GM12878 (cell line): ENCODE data around the gene LRP1B. TPM values are rescaled to one million over a fixed set of nuclear protein-coding genes. Genes with fewer than 3 reads are reported as not detected.

Source experiments
- ATAC-seq: fragments of 200-7000 bp; cut with Tn5 transposase; 3 replicates; pipeline ENCODE4 v1.9.1; 2020; ENCODE audit warnings: mild to moderate bottlenecking, moderate library complexity
- BruUV-seq: library from RNA; stranded (reverse); fragments of 400-500 nt; replicated peaks from 2 replicates; lab custom pipeline; 2021; lab: Mats Ljungman, UMichigan
- CTCF ChIA-PET: fragments of 300-600 bp; sonication (Branson Sonifier 250); formaldehyde crosslinking; extraction: SDS; loops from one replicate; lab custom pipeline; 2021; ENCODE audit warnings: inconsistent platforms; lab: Yijun Ruan, JAX
- POLR2A ChIA-PET: fragments of 350-600 bp; formaldehyde crosslinking; extraction: SDS; loops from one replicate; lab custom pipeline; 2021; ENCODE audit warnings: inconsistent platforms; lab: Charles Lee
- RAD21 ChIA-PET: fragments of 300-600 bp; sonication (Branson Sonifier 250); formaldehyde crosslinking; loops from one replicate; lab custom pipeline; 2023; ENCODE audit warnings: antibody characterized with exemption; ENCODE audit not compliant: unreplicated experiment; lab: Charles Lee
- SMC1A ChIA-PET: fragments of 300-600 bp; sonication (Branson Sonifier 250); formaldehyde crosslinking; loops from one replicate; lab custom pipeline; 2023; ENCODE audit not compliant: unreplicated experiment, uncharacterized antibody; lab: Charles Lee
- DNase-seq: peaks from one replicate; pipeline ENCODE4 v3.0.0-alpha.2; 2011; ENCODE audit warnings: low read depth, low spot score
- FAIRE-seq: peaks from 3 replicates; lab custom pipeline; 2011; peaks lifted over from hg19 to GRCh38; lab: Jason Lieb, UNC
- H2AFZ ChIP-seq: 2 replicates; pipeline ENCODE4 v1.6.0; 2011; ENCODE audit warnings: low read depth, low read length, control low read depth; ENCODE audit not compliant: control insufficient read depth
- H3K27ac ChIP-seq: 2 replicates; pipeline ENCODE4 v1.5.1; 2011; ENCODE audit warnings: control low read depth; ENCODE audit not compliant: control insufficient read depth, insufficient read depth
- H3K27me3 ChIP-seq, 2 experiments: replicated peaks in 1 of 2; 2 replicates each; pipeline versions ENCODE4 v1.6.0 to v1.6.1; 2011; ENCODE audit warnings: low read length in 1 of 2; ENCODE audit not compliant: control insufficient read depth in 2 of 2, insufficient read depth in 2 of 2
- H3K36me3 ChIP-seq, 2 experiments: 2 replicates each; pipeline ENCODE4 v1.5.1; 2011; ENCODE audit warnings: low read length in 1 of 2; ENCODE audit not compliant: control insufficient read depth in 2 of 2, insufficient read depth in 2 of 2
- H3K4me1 ChIP-seq: 2 replicates; pipeline ENCODE4 v1.6.1; 2011; ENCODE audit warnings: mild to moderate bottlenecking, low read length, moderate library complexity, mixed read lengths; ENCODE audit not compliant: control insufficient read depth, insufficient read depth
- H3K4me2 ChIP-seq: 2 replicates; pipeline ENCODE4 v1.6.0; 2011; ENCODE audit warnings: control low read depth; ENCODE audit not compliant: control insufficient read depth, insufficient read depth
- H3K4me3 ChIP-seq: fragments of 200-600 bp; sonication (generic); 2 replicates; pipeline ENCODE4 v1.5.1; 2016
- H3K79me2 ChIP-seq: 2 replicates; pipeline ENCODE4 v1.6.0; 2011; ENCODE audit warnings: low read length; ENCODE audit not compliant: control insufficient read depth, insufficient read depth
- H3K9ac ChIP-seq: 2 replicates; pipeline ENCODE4 v1.8.0; 2011; ENCODE audit warnings: low read length, control low read depth, mixed read lengths; ENCODE audit not compliant: control insufficient read depth, insufficient read depth
- H3K9me3 ChIP-seq: replicated peaks from 3 replicates; pipeline ENCODE4 v1.5.1; 2011; ENCODE audit warnings: mild to moderate bottlenecking, low read length; ENCODE audit not compliant: control insufficient read depth, insufficient read depth
- H4K20me1 ChIP-seq: 2 replicates; pipeline ENCODE4 v1.6.0; 2011; ENCODE audit not compliant: control insufficient read depth, insufficient read depth
- FOXM1 ChIP-seq: IDR thresholded peaks from 2 replicates; pipeline ENCODE4 v1.6.1; 2012; ENCODE audit warnings: low read depth, mild to moderate bottlenecking, inconsistent platforms, low read length, moderate library complexity
- IRF4 ChIP-seq: IDR thresholded peaks from 2 replicates; pipeline ENCODE4 v1.6.1; 2011; ENCODE audit warnings: low read depth, low read length
- KAT2A ChIP-seq: conservative IDR thresholded peaks from 2 replicates; pipeline ENCODE4 v1.6.1; 2011; ENCODE audit warnings: low read depth, low read length; ENCODE audit not compliant: control insufficient read depth
- MTA3 ChIP-seq: IDR thresholded peaks from 2 replicates; pipeline ENCODE4 v1.6.1; 2012; ENCODE audit warnings: low read length, inconsistent platforms, borderline replicate concordance
- POLR2AphosphoS5 ChIP-seq: IDR thresholded peaks from 2 replicates; pipeline ENCODE4 v1.6.1; 2011; ENCODE audit warnings: mild to moderate bottlenecking, low read length, inconsistent platforms
- SRF ChIP-seq, 2 experiments: IDR thresholded peaks; 2 replicates each; pipeline ENCODE4 v1.6.1; 2011; ENCODE audit warnings: low read depth in 2 of 2, low read length in 2 of 2, mild to moderate bottlenecking in 1 of 2, moderate library complexity in 1 of 2
- TAF1 ChIP-seq: IDR thresholded peaks from 2 replicates; pipeline ENCODE4 v1.6.1; 2011; ENCODE audit warnings: mild to moderate bottlenecking, low read depth, low read length, borderline replicate concordance
- WGBS: methylation state at CpG from one replicate; pipeline ENCODE4 v1.1.6; 2016; ENCODE audit warnings: low lambda C conversion rate; ENCODE audit not compliant: insufficient replicate concordance, insufficient coverage; ENCODE audit errors: missing lambda C conversion rate; 5-methylcytosine and 5-hydroxymethylcytosine counted together
- in situ Hi-C: fragments of 300-500 bp; cut with MboI; formaldehyde crosslinking; loops from 9 replicates; pipeline ENCODE4 v1.14.3; 2018; ENCODE audit warnings: mixed read lengths
- intact Hi-C: fragments of 100-400 bp; cut with micrococcal nuclease; formaldehyde crosslinking; loops from one replicate; pipeline ENCODE4 v1.14.2; 2022; ENCODE audit not compliant: unreplicated experiment
- polyA plus RNA-seq, 11 experiments: library from polyadenylated mRNA; depleted of rRNA in 4 of 11; unstranded in 6 of 11; stranded (reverse) in 5 of 11; fragments of >200 nt; fragmentation: Nextera tagmentation in 4 of 11; fragmentation: Illumina TruSeq in 1 of 11; extraction: Ambion mirVana in 4 of 11; extraction: Trizol in 1 of 11; gene quantifications; 1 replicate in 1 of 11; 2 replicates in 10 of 11; pipeline versions ENCODE4 v1.2.1 to v1.2.3, GENCODE V29; 2011 to 2016; ENCODE audit warnings: inconsistent platforms in 2 of 11, missing spikeins in 2 of 11, low read depth in 1 of 11
- total RNA-seq, 4 experiments: library from RNA; depleted of rRNA in 3 of 4; stranded (reverse); fragments of >200 nt in 3 of 4; fragmentation: Illumina TruSeq in 1 of 4; extraction: Trizol in 1 of 4; gene quantifications; 2 replicates each; pipeline versions ENCODE4 v1.2.1 to v1.2.3, GENCODE V29; 2013 to 2021
- TF ChIP-seq, protein P1 (sequence below): IDR thresholded peaks from 2 replicates; pipeline ENCODE4 v1.6.1; 2012; ENCODE audit warnings: low read depth, low read length, improper control_type of control experiment
- TF ChIP-seq, protein P2 (sequence below): fragments of 150-350 bp; IDR thresholded peaks from 2 replicates; pipeline ENCODE4 v1.6.1; 2014; ENCODE audit warnings: mild to moderate bottlenecking, low read depth, low read length
- TF ChIP-seq, protein P3 (sequence below): fragments of 450-650 bp; IDR thresholded peaks from 2 replicates; pipeline ENCODE4 v1.6.1; 2018; ENCODE audit warnings: mild to moderate bottlenecking, low read depth, moderate library complexity; ENCODE audit not compliant: partially characterized antibody

Gene LRP1B
- total and polyA plus RNA-seq, 10 of the 15 experiments (the other 5 are each of a cell fraction or from before 2014, with no cell fraction given): under 0.01 to 0.06 (median 0.03) TPM; not detected in 5

DNA sequence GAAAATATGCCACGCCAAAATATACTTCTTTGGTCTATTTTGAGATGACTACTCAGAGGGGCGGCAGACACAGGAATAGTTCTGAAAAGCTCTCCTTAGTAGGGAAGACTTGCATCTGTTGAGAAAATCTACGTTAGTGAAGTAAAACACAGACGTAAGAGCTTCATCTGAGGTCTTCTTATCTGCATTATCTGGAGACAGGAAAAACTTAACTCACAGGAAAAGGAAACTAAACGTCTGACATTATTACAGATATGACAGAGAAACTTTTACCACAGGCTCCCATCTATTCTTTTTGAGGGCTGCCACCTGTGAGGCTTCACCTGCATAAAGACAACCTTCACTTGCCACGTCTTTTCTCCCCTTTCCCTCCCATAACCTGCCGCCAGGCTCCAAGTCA lies 1295.7 kb downstream of the LRP1B start:
- CTCF ChIA-PET: no interaction called here

DNA sequence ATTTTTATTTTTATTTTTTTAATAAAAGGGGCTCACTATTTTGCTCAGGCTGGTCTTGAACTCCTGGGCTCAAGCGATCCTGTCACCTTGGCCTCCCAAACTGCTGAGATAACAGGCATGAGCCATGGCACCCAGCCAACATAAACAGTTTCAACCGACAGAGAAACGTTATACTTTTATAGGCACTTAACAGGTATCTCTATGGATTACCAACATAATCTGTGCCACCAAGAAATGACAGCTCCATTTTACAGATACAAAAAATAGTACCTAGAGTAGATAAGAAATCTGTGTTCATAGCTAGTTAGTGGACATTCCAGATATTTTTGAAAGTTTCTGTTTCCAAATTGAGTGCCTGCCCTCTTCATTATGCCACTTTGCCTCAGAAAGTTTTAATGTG lies 1316.7 kb downstream of the LRP1B start:
- H4K20me1 ChIP-seq: no peaks in the 10 kb centered on the region
- RAD21 ChIA-PET: no interaction called here
- ATAC-seq (no peak), DNase-seq (no peak), FAIRE-seq (no peak)
- H3K27ac ChIP-seq: no peak overlapping the region
- no TSS peak for BruUV-seq
- no peaks in the 10 kb centered on the region for H3K9me3 ChIP-seq
- POLR2A ChIA-PET: no interaction called here
- intact Hi-C loops (no loop called here), in situ Hi-C loops (no loop called here)
- 17% methylated on average over 3 of the region's 3 CpGs for WGBS
- no peak overlapping the region for H3K9ac ChIP-seq
- no peak overlapping the region for H2AFZ ChIP-seq
- H3K79me2 ChIP-seq: no peaks in the 10 kb centered on the region
- SMC1A ChIA-PET: interaction anchor here (1.1 to 1.3 kb wide), 2 partner anchors 10 to 42 kb away, joined by 3 to 4 read pairs; no protein-coding TSS in a partner anchor
- no peaks in the 10 kb centered on the region for H3K27me3 ChIP-seq
- TF ChIP-seq, protein P1, sequence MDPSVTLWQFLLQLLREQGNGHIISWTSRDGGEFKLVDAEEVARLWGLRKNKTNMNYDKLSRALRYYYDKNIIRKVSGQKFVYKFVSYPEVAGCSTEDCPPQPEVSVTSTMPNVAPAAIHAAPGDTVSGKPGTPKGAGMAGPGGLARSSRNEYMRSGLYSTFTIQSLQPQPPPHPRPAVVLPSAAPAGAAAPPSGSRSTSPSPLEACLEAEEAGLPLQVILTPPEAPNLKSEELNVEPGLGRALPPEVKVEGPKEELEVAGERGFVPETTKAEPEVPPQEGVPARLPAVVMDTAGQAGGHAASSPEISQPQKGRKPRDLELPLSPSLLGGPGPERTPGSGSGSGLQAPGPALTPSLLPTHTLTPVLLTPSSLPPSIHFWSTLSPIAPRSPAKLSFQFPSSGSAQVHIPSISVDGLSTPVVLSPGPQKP: no peak
- TF ChIP-seq FOXM1 (no peak), SRF (IDR thresholded peaks at IDR 0.05; ENCODE audit: low read depth in 2 of 2, low read length in 2 of 2) (no peak), KAT2A (no peak), IRF4 (no peak), TAF1 (no peak), POLR2AphosphoS5 (no peak), MTA3 (no peak)
- TF ChIP-seq, protein P2, sequence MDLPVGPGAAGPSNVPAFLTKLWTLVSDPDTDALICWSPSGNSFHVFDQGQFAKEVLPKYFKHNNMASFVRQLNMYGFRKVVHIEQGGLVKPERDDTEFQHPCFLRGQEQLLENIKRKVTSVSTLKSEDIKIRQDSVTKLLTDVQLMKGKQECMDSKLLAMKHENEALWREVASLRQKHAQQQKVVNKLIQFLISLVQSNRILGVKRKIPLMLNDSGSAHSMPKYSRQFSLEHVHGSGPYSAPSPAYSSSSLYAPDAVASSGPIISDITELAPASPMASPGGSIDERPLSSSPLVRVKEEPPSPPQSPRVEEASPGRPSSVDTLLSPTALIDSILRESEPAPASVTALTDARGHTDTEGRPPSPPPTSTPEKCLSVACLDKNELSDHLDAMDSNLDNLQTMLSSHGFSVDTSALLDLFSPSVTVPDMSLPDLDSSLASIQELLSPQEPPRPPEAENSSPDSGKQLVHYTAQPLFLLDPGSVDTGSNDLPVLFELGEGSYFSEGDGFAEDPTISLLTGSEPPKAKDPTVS: no peak
- CTCF ChIA-PET: interaction anchor here (1.7 kb wide), 1 partner anchor 228 kb away, joined by 7 read pairs; no protein-coding TSS in a partner anchor
- H3K4me2 ChIP-seq: no peak overlapping the region
- H3K4me3 ChIP-seq: no peak overlapping the region
- no peaks in the 10 kb centered on the region for H3K36me3 ChIP-seq
- no peaks in the 10 kb centered on the region for H3K4me1 ChIP-seq

More for the DNA sequence above, 1295.7 kb downstream of the LRP1B start:
- no peak overlapping the region for H3K27ac ChIP-seq
- ChIA-PET SMC1A (no interaction called here), RAD21 (no interaction called here), POLR2A (no interaction called here)
- no peaks in the 10 kb centered on the region for H3K27me3 ChIP-seq
- no peak overlapping the region for H3K9ac ChIP-seq
- FAIRE-seq (no peak), ATAC-seq (no peak), DNase-seq (no peak)
- H4K20me1 ChIP-seq: no peaks in the 10 kb centered on the region
- TF ChIP-seq, protein P3, sequence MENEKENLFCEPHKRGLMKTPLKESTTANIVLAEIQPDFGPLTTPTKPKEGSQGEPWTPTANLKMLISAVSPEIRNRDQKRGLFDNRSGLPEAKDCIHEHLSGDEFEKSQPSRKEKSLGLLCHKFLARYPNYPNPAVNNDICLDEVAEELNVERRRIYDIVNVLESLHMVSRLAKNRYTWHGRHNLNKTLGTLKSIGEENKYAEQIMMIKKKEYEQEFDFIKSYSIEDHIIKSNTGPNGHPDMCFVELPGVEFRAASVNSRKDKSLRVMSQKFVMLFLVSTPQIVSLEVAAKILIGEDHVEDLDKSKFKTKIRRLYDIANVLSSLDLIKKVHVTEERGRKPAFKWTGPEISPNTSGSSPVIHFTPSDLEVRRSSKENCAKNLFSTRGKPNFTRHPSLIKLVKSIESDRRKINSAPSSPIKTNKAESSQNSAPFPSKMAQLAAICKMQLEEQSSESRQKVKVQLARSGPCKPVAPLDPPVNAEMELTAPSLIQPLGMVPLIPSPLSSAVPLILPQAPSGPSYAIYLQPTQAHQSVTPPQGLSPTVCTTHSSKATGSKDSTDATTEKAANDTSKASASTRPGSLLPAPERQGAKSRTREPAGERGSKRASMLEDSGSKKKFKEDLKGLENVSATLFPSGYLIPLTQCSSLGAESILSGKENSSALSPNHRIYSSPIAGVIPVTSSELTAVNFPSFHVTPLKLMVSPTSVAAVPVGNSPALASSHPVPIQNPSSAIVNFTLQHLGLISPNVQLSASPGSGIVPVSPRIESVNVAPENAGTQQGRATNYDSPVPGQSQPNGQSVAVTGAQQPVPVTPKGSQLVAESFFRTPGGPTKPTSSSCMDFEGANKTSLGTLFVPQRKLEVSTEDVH: no peak
- no peak overlapping the region for H3K4me3 ChIP-seq
- no peaks in the 10 kb centered on the region for H3K9me3 ChIP-seq
- H3K4me2 ChIP-seq: no peak overlapping the region
- H3K79me2 ChIP-seq: no peaks in the 10 kb centered on the region
- intact Hi-C loops: no loop called here
- in situ Hi-C loops: no loop called here
- H2AFZ ChIP-seq: no peak overlapping the region
- BruUV-seq: no TSS peak
- no peaks in the 10 kb centered on the region for H3K36me3 ChIP-seq
- 20% methylated on average over 7 of the region's 7 CpGs for WGBS
- no peaks in the 10 kb centered on the region for H3K4me1 ChIP-seq
